AG04450 (cell line): Measurements from ENCODE around the gene KIF5A. TPM values are rescaled to one million over a fixed set of nuclear protein-coding genes. Genes with fewer than 3 reads are reported as not detected.

Experiments used
- CTCF ChIA-PET: fragments of 300-600, 350-600 bp; formaldehyde crosslinking; extraction: SDS; loops from one replicate; lab custom pipeline; 2022; ENCODE audit warnings: antibody characterized with exemption, inconsistent platforms; lab: Charles Lee
- POLR2A ChIA-PET: fragments of 350-600 bp; formaldehyde crosslinking; extraction: SDS; loops from one replicate; lab custom pipeline; 2021; ENCODE audit warnings: antibody characterized with exemption, inconsistent platforms; lab: Yijun Ruan, JAX
- DNase-seq: peaks from one replicate; pipeline ENCODE4 v3.0.0-alpha.2; 2011; ENCODE audit warnings: low read depth, low spot score
- H3K27ac ChIP-seq: one replicate; pipeline ENCODE4 v1.5.1; 2012; ENCODE audit warnings: low read depth, low read length, control low read depth
- H3K27me3 ChIP-seq: one replicate; pipeline ENCODE4 v1.6.0; 2012; ENCODE audit warnings: low read length; ENCODE audit not compliant: control insufficient read depth, insufficient read depth
- H3K4me3 ChIP-seq: 2 replicates; pipeline ENCODE4 v1.5.1; 2011; ENCODE audit warnings: mild to moderate bottlenecking, low read depth, low read length, control low read depth
- H3K9me3 ChIP-seq: 2 replicates; pipeline ENCODE4 v1.5.1; 2012; ENCODE audit warnings: low read length; ENCODE audit not compliant: control insufficient read depth, insufficient read depth
- polyA plus RNA-seq: library from polyadenylated mRNA; depleted of rRNA; stranded (reverse); fragments of >200 nt; gene quantifications from 2 replicates; pipeline ENCODE4 v1.2.3, GENCODE V29; 2011; rRNA removed
- small RNA-seq: library from RNA; depleted of rRNA; stranded (forward); fragments of <200 nt; gene quantifications from one replicate; pipeline ENCODE3, GENCODE V24; 2012; ENCODE audit warnings: low read depth; ENCODE audit not compliant: insufficient read length
- TF ChIP-seq, protein P1 (sequence below): IDR thresholded peaks from 2 replicates; pipeline ENCODE4 v1.5.1; 2011; ENCODE audit warnings: low read depth, low read length, control low read depth, inconsistent platforms

The KIF5A gene
- polyA plus RNA-seq, 1 experiment: 0.45 TPM

DNA sequence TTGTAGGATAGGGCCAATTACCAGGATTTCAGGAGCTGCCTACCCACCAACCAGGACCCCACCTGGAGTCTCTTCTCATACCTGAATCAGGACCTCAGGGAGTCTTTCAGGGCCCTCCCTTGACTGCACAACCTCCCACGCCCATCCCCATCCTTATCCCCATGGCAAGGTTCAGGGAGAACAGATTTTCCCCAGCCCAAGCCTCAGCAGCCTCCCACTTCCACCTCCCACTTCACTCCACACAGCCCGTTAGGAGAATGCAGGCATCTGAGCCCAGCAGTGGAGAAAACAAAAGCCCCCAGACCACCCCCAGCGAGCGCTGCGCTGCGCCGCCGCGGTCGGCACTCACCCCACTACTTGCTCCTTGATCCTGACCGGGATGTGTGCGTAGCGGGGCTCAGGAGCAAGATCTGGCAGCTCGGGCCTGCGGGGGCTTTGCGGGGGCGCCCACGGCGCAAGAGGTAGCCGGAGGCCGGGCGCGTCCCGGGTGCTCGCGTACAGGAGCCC lies 81.8 kb downstream of the KIF5A start:
- DNase-seq: no peak
- Histone ChIP-seq H3K9me3 (peaks cover 4% of the 10 kb centered on the region; the same call in 1 of the 2 replicates), H3K4me3 (peak overlapping the region; percentile 59), H3K27ac (no peak overlapping the region), H3K27me3 (peaks cover 45% of the 10 kb centered on the region)
- TF ChIP-seq, protein P1, sequence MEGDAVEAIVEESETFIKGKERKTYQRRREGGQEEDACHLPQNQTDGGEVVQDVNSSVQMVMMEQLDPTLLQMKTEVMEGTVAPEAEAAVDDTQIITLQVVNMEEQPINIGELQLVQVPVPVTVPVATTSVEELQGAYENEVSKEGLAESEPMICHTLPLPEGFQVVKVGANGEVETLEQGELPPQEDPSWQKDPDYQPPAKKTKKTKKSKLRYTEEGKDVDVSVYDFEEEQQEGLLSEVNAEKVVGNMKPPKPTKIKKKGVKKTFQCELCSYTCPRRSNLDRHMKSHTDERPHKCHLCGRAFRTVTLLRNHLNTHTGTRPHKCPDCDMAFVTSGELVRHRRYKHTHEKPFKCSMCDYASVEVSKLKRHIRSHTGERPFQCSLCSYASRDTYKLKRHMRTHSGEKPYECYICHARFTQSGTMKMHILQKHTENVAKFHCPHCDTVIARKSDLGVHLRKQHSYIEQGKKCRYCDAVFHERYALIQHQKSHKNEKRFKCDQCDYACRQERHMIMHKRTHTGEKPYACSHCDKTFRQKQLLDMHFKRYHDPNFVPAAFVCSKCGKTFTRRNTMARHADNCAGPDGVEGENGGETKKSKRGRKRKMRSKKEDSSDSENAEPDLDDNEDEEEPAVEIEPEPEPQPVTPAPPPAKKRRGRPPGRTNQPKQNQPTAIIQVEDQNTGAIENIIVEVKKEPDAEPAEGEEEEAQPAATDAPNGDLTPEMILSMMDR: no peak
- CTCF ChIA-PET: interaction anchor here (0.7 to 1.7 kb wide), 2 partner anchors 40 to 48 kb away, joined by 3 to 4 read pairs; no protein-coding TSS in a partner anchor
- POLR2A ChIA-PET: no interaction called here

DNA sequence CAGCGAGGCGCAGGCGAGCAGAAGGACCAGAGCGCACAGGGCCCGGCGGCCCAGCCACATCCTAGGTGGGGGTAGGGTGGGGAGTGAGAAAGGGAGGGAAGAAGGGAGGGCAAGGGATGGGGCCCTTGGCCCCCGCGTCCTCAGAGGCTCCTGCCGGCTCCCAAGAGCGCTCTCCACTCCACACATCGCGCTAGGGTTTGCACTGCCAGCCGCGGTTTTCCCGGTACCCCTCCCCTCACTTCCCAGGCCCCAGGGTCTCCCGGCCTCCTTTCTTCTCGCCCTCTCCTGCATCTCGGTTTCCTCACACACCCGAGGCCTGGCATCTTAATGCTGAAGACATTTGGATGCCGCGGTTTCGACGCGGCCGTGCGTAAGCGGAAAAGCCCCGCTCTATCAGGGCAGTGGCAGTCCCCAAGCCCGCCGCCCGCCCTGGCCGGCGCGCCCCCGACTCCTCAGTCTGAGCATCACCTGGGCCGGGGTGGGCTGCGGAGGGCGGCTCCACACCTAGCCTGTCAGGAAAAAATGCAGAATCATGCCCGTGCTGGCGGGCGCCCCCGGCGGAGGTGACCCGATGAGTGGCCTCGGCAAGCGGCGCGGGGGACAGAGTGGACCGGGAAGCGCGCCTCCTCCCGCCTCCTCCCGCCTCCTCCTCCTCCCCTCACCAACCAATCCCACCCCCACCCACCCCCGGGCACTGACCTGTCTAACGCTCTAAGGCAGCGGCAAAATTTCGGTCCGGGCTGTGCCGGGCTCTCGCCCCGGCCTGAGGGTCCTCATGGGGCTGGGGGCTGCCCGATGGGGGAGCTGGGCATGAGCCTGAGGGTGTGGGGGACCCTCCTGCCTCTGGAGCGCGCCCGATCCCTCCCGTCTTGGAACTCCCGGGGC lies 82.5 kb downstream of the KIF5A start:
- peaks cover 4% of the 10 kb centered on the region; the same call in 1 of the 2 replicates for H3K9me3 ChIP-seq
- peaks cover 38% of the 10 kb centered on the region for H3K27me3 ChIP-seq
- H3K27ac ChIP-seq: no peak overlapping the region
- no peak for DNase-seq
- peak overlapping the region; percentile 59 for H3K4me3 ChIP-seq
- POLR2A ChIA-PET: no interaction called here
- CTCF ChIA-PET: interaction anchor here (0.5 to 3.1 kb wide), 21 partner anchors 7 to 1416 kb away, joined by 3 to 59 read pairs (median 5); partner anchors contain the start of gene DCTN2
- TF ChIP-seq, protein P1: no peak

DNA sequence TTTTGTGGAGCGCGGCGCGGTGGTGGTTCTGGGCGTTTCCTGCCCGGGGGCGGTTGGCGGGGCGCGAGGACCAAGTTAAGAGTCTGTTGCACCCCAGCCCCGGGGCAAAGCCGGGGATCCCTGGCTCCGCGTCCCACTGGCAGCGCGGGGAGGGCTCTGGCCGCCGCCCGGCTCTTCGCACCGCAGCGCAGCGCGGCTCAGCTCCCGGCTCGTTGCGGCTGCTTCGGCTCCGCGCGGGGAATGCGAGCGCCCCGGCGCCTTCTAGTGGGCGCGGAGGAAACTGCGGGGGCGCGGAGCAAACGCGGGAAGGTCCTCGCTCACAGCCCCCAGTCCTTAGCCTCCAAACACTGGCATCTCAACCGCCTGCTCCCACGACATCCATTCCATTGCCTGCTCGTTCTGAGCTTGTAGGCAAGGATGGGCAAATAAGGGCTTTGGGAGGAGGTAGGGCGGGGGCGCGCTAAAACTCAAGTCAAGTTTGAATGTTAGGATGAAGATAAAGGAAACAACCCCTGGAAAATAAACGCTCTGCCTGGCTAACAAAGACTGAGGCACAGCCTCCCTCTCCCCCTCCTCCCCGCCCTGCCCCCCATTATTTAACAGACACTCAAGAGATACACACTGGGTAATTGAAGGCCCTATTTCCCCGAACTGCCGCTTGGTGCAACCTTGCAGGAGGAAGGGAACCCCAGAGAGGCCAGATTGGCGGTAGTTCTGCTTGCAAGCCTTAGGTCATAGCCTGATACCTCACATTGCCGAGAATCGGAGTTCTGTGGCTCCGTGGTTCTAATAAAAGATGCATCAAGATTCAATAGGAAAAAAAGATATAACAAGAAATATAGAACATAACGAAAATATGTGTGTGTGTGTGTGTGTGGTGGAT lies 83.4 kb downstream of the KIF5A start, which contains the start of gene B4GALNT1:
TSS of gene B4GALNT1 (minus strand) at position 244 of the 883 bp plus-strand sequence. CDS start 1,069 bp downstream, outside the sequence.
- H3K27ac ChIP-seq: no peak within 1 kb of the TSS
- H3K27me3 ChIP-seq: peaks cover 31% of the 10 kb centered on the region
- TF ChIP-seq, protein P1: peak; percentile 91
- ChIA-PET CTCF (interaction anchor here (0.5 to 3.1 kb wide), 27 partner anchors 8 to 1417 kb away, joined by 3 to 59 read pairs (median 4); partner anchors contain the start of genes DCTN2 and OS9), POLR2A (no interaction called here)
- no peaks in the 10 kb centered on the region; the same call in 1 of the 2 replicates for H3K9me3 ChIP-seq
- no peak for DNase-seq
- H3K4me3 ChIP-seq: peak within 1 kb of the TSS; percentile 59

Small RNAs within 50 kb of the gene (small RNA-seq; reads per million reads assigned to genes)
- not detected for gene MIR616

Other genes with a start within 250 kb of the KIF5A start
- 19.3 and 20.0 TPM in 2 replicates for gene R3HDM2, start 119.0 kb upstream of the KIF5A start, polyA plus RNA-seq
- not detected in 2 replicates for gene INHBC, start 115.3 kb upstream of the KIF5A start, polyA plus RNA-seq
- 10.8 TPM in 2 replicates for gene INHBE, start 94.7 kb upstream of the KIF5A start, polyA plus RNA-seq
- 8.3 and 9.7 TPM in 2 replicates for gene GLI1, start 90.3 kb upstream of the KIF5A start, polyA plus RNA-seq
- gene ARHGAP9, start 70.2 kb upstream of the KIF5A start, polyA plus RNA-seq: 1.2 TPM in 2 replicates
- gene MARS1, start 62.0 kb upstream of the KIF5A start, polyA plus RNA-seq: 236 and 252 TPM in 2 replicates
- gene DDIT3, start 29.5 kb upstream of the KIF5A start, polyA plus RNA-seq: 64.9 and 69.0 TPM in 2 replicates
- gene MBD6, start 27.2 kb upstream of the KIF5A start, polyA plus RNA-seq: 3.3 and 4.9 TPM in 2 replicates
- gene DCTN2, start 2.9 kb upstream of the KIF5A start, polyA plus RNA-seq: 146 and 160 TPM in 2 replicates
- 29.7 and 33.1 TPM in 2 replicates for gene PIP4K2C, start 41.1 kb downstream of the KIF5A start, polyA plus RNA-seq
- 24.8 and 32.0 TPM in 2 replicates for gene DTX3, start 54.8 kb downstream of the KIF5A start, polyA plus RNA-seq
- gene ARHGEF25, start 61.4 kb downstream of the KIF5A start, polyA plus RNA-seq: 23.4 and 26.0 TPM in 2 replicates
- gene B4GALNT1, start 83.2 kb downstream of the KIF5A start, polyA plus RNA-seq: 1.8 and 2.5 TPM in 2 replicates
- gene OS9, start 144.1 kb downstream of the KIF5A start, polyA plus RNA-seq: 309 and 310 TPM in 2 replicates
- gene AGAP2, start 188.7 kb downstream of the KIF5A start, polyA plus RNA-seq: 0.02 and 0.06 TPM in 2 replicates
- 32.7 and 45.9 TPM in 2 replicates for gene TSPAN31, start 195.0 kb downstream of the KIF5A start, polyA plus RNA-seq
- 251 and 288 TPM in 2 replicates for gene CDK4, start 202.3 kb downstream of the KIF5A start, polyA plus RNA-seq
- gene MARCHF9, start 205.1 kb downstream of the KIF5A start, polyA plus RNA-seq: 3.6 and 3.7 TPM in 2 replicates
- gene CYP27B1, start 217.0 kb downstream of the KIF5A start, polyA plus RNA-seq: 0.22 and 0.29 TPM in 2 replicates
- 20.1 and 23.5 TPM in 2 replicates for gene METTL1, start 222.1 kb downstream of the KIF5A start, polyA plus RNA-seq
- 6.8 and 7.6 TPM in 2 replicates for gene EEF1AKMT3, start 222.6 kb downstream of the KIF5A start, polyA plus RNA-seq
- 22.3 and 22.8 TPM in 2 replicates for gene TSFM, start 232.7 kb downstream of the KIF5A start, polyA plus RNA-seq